ENCODE data around the gene TMEM229A.

- TF ChIP-seq POLR2A (IDR thresholded peaks at IDR 0.05; ENCODE audit: low read length) (no peak), GATA1 (IDR thresholded peaks at IDR 0.05; ENCODE audit: low read depth, low read length) (no peak)
Observed at GRCh38 chr7:124059375-124059774, 26.5 kb upstream of the TMEM229A start.
